IMR-90 (cell line): ENCODE data around the gene RAP1GAP. TPM values are rescaled to one million over a fixed set of nuclear protein-coding genes. Genes with fewer than 3 reads are reported as not detected.

Source experiments
- ATAC-seq: fragments of 200-7000 bp; cut with Tn5 transposase; 2 replicates; pipeline ENCODE4 v1.9.1; 2020; ENCODE audit warnings: low read depth, mild to moderate bottlenecking, moderate library complexity
- BruUV-seq: library from RNA; stranded (reverse); fragments of 400-500 nt; replicated peaks from 2 replicates; lab custom pipeline; 2021; lab: Mats Ljungman, UMichigan
- CTCF ChIA-PET: fragments of 300-600 bp; formaldehyde crosslinking; extraction: SDS; loops from one replicate; lab custom pipeline; 2021; ENCODE audit warnings: antibody characterized with exemption; lab: Yijun Ruan, JAX
- POLR2A ChIA-PET: fragments of 300-600 bp; sonication (Branson Sonifier 250); formaldehyde crosslinking; loops from one replicate; lab custom pipeline; 2022; ENCODE audit warnings: antibody characterized with exemption; ENCODE audit not compliant: unreplicated experiment; lab: Charles Lee
- DNase-seq: peaks from one replicate; pipeline ENCODE4 v3.0.0; 2013
- H2AFZ ChIP-seq: replicated peaks from 2 replicates; pipeline ENCODE3; 2013; ENCODE audit warnings: low read length, mild to moderate bottlenecking; ENCODE audit not compliant: poor library complexity
- H2AK5ac ChIP-seq: 2 replicates; pipeline ENCODE4 v1.6.1; 2013; ENCODE audit warnings: low read depth, low read length, inconsistent platforms
- H2AK9ac ChIP-seq: replicated peaks from 2 replicates; pipeline ENCODE3; 2013; ENCODE audit warnings: mild to moderate bottlenecking, low read depth, low read length, moderate library complexity; ENCODE audit not compliant: poor library complexity
- H2BK120ac ChIP-seq: 2 replicates; pipeline ENCODE4 v1.6.1; 2013; ENCODE audit warnings: low read depth, low read length, inconsistent platforms
- H2BK15ac ChIP-seq: 3 replicates; pipeline ENCODE4 v1.6.1; 2013; ENCODE audit warnings: low read depth, low read length, inconsistent platforms
- H2BK20ac ChIP-seq: 2 replicates; pipeline ENCODE4 v1.6.1; 2013; ENCODE audit warnings: low read depth, mild to moderate bottlenecking, inconsistent platforms, low read length, moderate library complexity
- H2BK5ac ChIP-seq: 2 replicates; pipeline ENCODE4 v1.6.1; 2013; ENCODE audit warnings: mild to moderate bottlenecking, low read depth, low read length, inconsistent platforms; ENCODE audit not compliant: poor library complexity, severe bottlenecking
- H3K14ac ChIP-seq: replicated peaks from 2 replicates; pipeline ENCODE4 v1.6.1; 2013; ENCODE audit warnings: low read depth, low read length, inconsistent platforms
- H3K18ac ChIP-seq: 2 replicates; pipeline ENCODE4 v1.6.1; 2013; ENCODE audit warnings: low read depth, low read length, control low read depth
- H3K23ac ChIP-seq: 2 replicates; pipeline ENCODE4 v1.6.1; 2013; ENCODE audit warnings: low read depth, low read length, inconsistent platforms
- H3K27ac ChIP-seq: 2 replicates; pipeline ENCODE4 v1.5.1; 2013; ENCODE audit warnings: mild to moderate bottlenecking, control low read depth, low read length; ENCODE audit not compliant: insufficient read depth
- H3K27me3 ChIP-seq: 2 replicates; pipeline ENCODE4 v1.6.1; 2013; ENCODE audit warnings: low read length; ENCODE audit not compliant: control insufficient read depth, insufficient read depth
- H3K36me3 ChIP-seq: 2 replicates; pipeline ENCODE4 v1.6.1; 2013; ENCODE audit warnings: low read length, mixed read lengths; ENCODE audit not compliant: control insufficient read depth, insufficient read depth
- H3K4ac ChIP-seq: 2 replicates; pipeline ENCODE4 v1.6.1; 2013; ENCODE audit warnings: low read depth, low read length, inconsistent platforms
- H3K4me1 ChIP-seq: 2 replicates; pipeline ENCODE4 v1.6.1; 2013; ENCODE audit warnings: low read length, mixed read lengths; ENCODE audit not compliant: control insufficient read depth, insufficient read depth
- H3K4me2 ChIP-seq: 2 replicates; pipeline ENCODE4 v1.6.1; 2013; ENCODE audit warnings: low read depth, mild to moderate bottlenecking, control low read depth, low read length, moderate library complexity
- H3K4me3 ChIP-seq: 2 replicates; pipeline ENCODE4 v1.5.1; 2013; ENCODE audit warnings: low read depth, mild to moderate bottlenecking, control low read depth, low read length, moderate library complexity; ENCODE audit not compliant: insufficient read depth
- H3K56ac ChIP-seq: 2 replicates; pipeline ENCODE4 v1.6.1; 2013; ENCODE audit warnings: low read length, inconsistent platforms; ENCODE audit not compliant: insufficient read depth; ENCODE audit errors: extremely low read depth
- H3K79me1 ChIP-seq, 2 experiments: 2 replicates each; pipeline ENCODE4 v1.6.1; 2013; ENCODE audit warnings: low read length in 2 of 2, inconsistent platforms in 1 of 2, low read depth in 1 of 2
- H3K9ac ChIP-seq: 2 replicates; pipeline ENCODE4 v1.6.1; 2013; ENCODE audit warnings: low read depth, low read length, control low read depth
- H3K9me1 ChIP-seq: 2 replicates; pipeline ENCODE4 v1.6.1; 2013; ENCODE audit warnings: low read length, inconsistent platforms; ENCODE audit not compliant: insufficient read depth
- H3K9me3 ChIP-seq: 2 replicates; pipeline ENCODE4 v1.6.1; 2013; ENCODE audit warnings: low read length; ENCODE audit not compliant: control insufficient read depth, insufficient read depth
- H4K20me1 ChIP-seq: 2 replicates; pipeline ENCODE4 v1.6.1; 2013; ENCODE audit warnings: low read length, inconsistent platforms; ENCODE audit not compliant: insufficient read depth
- H4K5ac ChIP-seq: 2 replicates; pipeline ENCODE4 v1.6.1; 2013; ENCODE audit warnings: mild to moderate bottlenecking, low read depth, low read length, control low read depth
- H4K8ac ChIP-seq, 2 experiments: 2 replicates each; pipeline ENCODE4 v1.6.1; 2013; ENCODE audit warnings: low read depth in 2 of 2, low read length in 2 of 2, control low read depth in 1 of 2, inconsistent platforms in 1 of 2
- H4K91ac ChIP-seq: 2 replicates; pipeline ENCODE4 v1.6.1; 2013; ENCODE audit warnings: low read depth, low read length, inconsistent platforms; ENCODE audit not compliant: insufficient read depth
- CEBPB ChIP-seq: IDR thresholded peaks from 2 replicates; pipeline ENCODE4 v1.6.1; 2012; ENCODE audit warnings: low read depth, low read length, improper control_type of control experiment
- CHD1 ChIP-seq: IDR thresholded peaks from 2 replicates; pipeline ENCODE4 v1.6.1; 2012; ENCODE audit warnings: low read depth, low read length, improper control_type of control experiment
- ELK1 ChIP-seq: fragments of 150-350 bp; IDR thresholded peaks from 2 replicates; pipeline ENCODE4 v1.6.1; 2016; ENCODE audit warnings: low read depth, mild to moderate bottlenecking, low read length, moderate library complexity, borderline replicate concordance
- FOS ChIP-seq: fragments of 150-350 bp; IDR thresholded peaks from 2 replicates; pipeline ENCODE4 v1.6.1; 2016; ENCODE audit warnings: low read depth, low read length
- MAFK ChIP-seq: IDR thresholded peaks from 2 replicates; pipeline ENCODE4 v1.6.1; 2012; ENCODE audit warnings: low read depth, low read length, improper control_type of control experiment
- MAZ ChIP-seq: IDR thresholded peaks from 2 replicates; pipeline ENCODE4 v1.6.1; 2012; ENCODE audit warnings: low read depth, mild to moderate bottlenecking, low read length, improper control_type of control experiment, moderate library complexity, borderline replicate concordance
- MXI1 ChIP-seq: IDR thresholded peaks from 2 replicates; pipeline ENCODE4 v1.6.1; 2012; ENCODE audit warnings: low read depth, mild to moderate bottlenecking, low read length, moderate library complexity, borderline replicate concordance
- NFE2L2 ChIP-seq: fragments of 150-350 bp; IDR thresholded peaks from 2 replicates; pipeline ENCODE4 v1.6.1; 2016; ENCODE audit warnings: low read depth, mild to moderate bottlenecking, low read length
- POLR2A ChIP-seq: IDR thresholded peaks from 2 replicates; pipeline ENCODE4 v1.6.1; 2012; ENCODE audit warnings: mild to moderate bottlenecking, low read depth, low read length
- RAD21 ChIP-seq: IDR thresholded peaks from 2 replicates; pipeline ENCODE4 v1.6.1; 2012; ENCODE audit warnings: low read length, improper control_type of control experiment
- RCOR1 ChIP-seq: IDR thresholded peaks from 2 replicates; pipeline ENCODE4 v1.6.1; 2012; ENCODE audit warnings: mild to moderate bottlenecking, low read length, improper control_type of control experiment; ENCODE audit not compliant: insufficient replicate concordance
- WGBS, 2 experiments: methylation state at CpG; one replicate each; pipeline versions ENCODE4 v1.1.5 to v1.1.7; 2013; ENCODE audit warnings: missing lambda C conversion rate in 2 of 2; ENCODE audit not compliant: insufficient read length in 1 of 2; ENCODE audit errors: extremely low coverage in 2 of 2; 5-methylcytosine and 5-hydroxymethylcytosine counted together
- dilution Hi-C: fragments of 300-500 bp; cut with HindIII; formaldehyde crosslinking; loops from one replicate; pipeline ENCODE4 v1.14.3; 2018; ENCODE audit warnings: low sequenced_read_pairs; ENCODE audit not compliant: unreplicated experiment
- in situ Hi-C: fragments of 300-500 bp; cut with MboI; formaldehyde crosslinking; loops from 3 replicates; pipeline ENCODE4 v1.14.3; 2019; ENCODE audit warnings: low sequenced_read_pairs, inconsistent platforms, mixed read lengths
- intact Hi-C: fragments of 100-400 bp; cut with micrococcal nuclease; formaldehyde crosslinking; loops from 2 replicates; pipeline ENCODE4 v1.10.0; 2022
- polyA plus RNA-seq, 3 experiments: library from polyadenylated mRNA; depleted of rRNA; stranded (reverse); fragments of >200 nt; gene quantifications; 2 replicates each; pipeline ENCODE4 v1.2.3, GENCODE V29; 2012; ENCODE audit warnings: low replicate concordance in 1 of 3
- total RNA-seq: library from RNA; depleted of rRNA; stranded (reverse); fragments of >200 nt; gene quantifications from 2 replicates; pipeline ENCODE4 v1.2.3, GENCODE V29; 2012

The RAP1GAP gene
- total and polyA plus RNA-seq, 2 of the 4 experiments (the other 2 are of a cell fraction) = under 0.01 to 0.10 TPM

- DNase-seq (no peak), ATAC-seq (peak; percentile 23)
- Histone ChIP-seq H3K4me3 (no peak overlapping the region), H4K20me1 (no peaks in the 10 kb centered on the region), H2BK120ac (no peak overlapping the region), H3K9ac (no peak overlapping the region), H2BK5ac (no peak overlapping the region), H3K9me3 (no peaks in the 10 kb centered on the region), H3K4me2 (no peak overlapping the region), H2BK20ac (no peak overlapping the region), H3K4me1 (no peaks in the 10 kb centered on the region; the same call in 1 of the 2 replicates), H2AFZ (peak overlapping the region; percentile 43), H2AK9ac (no peak overlapping the region), H2BK15ac (no peak overlapping the region), H2AK5ac (no peak overlapping the region), H3K36me3 (no peaks in the 10 kb centered on the region), H3K4ac (no peak overlapping the region), H3K14ac (no peak overlapping the region), H4K5ac (no peak overlapping the region), H4K91ac (no peak overlapping the region), H4K8ac (no peak overlapping the region), H3K9me1 (0 out of 2 replicates have a peak, but pooled peaks cover 3% of the 10 kb centered on the region), H3K56ac (no peak overlapping the region), H3K27me3 (peaks cover 78% of the 10 kb centered on the region), H3K27ac (no peak overlapping the region), H3K23ac (no peak overlapping the region), H3K18ac (no peak overlapping the region), H3K79me1 (no peaks in the 10 kb centered on the region)
- in situ Hi-C loops (no loop called here), intact Hi-C loops (no loop called here), dilution Hi-C loops (no loop called here)
- WGBS, 2 experiments = 30% methylated on average over 17 of the region's 39 CpGs; no CpG with 5 or more reads in 1 of the 2 experiments
- ChIA-PET CTCF (no interaction called here), POLR2A (no interaction called here)
- TF ChIP-seq MXI1 = no peak
- TF ChIP-seq RAD21 = no peak
- TF ChIP-seq MAZ = no peak
- TF ChIP-seq POLR2A = no peak
- no peak for TF ChIP-seq CHD1
- TF ChIP-seq CEBPB = no peak
- TF ChIP-seq RCOR1 = no peak
- no peak for TF ChIP-seq ELK1
- no peak for TF ChIP-seq NFE2L2
- no peak for TF ChIP-seq FOS
- no peak for TF ChIP-seq MAFK
- no TSS peak for BruUV-seq
Measured at GRCh38 chr1:21621761-21622436, 47.3 kb downstream of the RAP1GAP start.
